B cell (primary cell): Measurements from ENCODE around the gene DCBLD2. TPM values are rescaled to one million over a fixed set of nuclear protein-coding genes. Genes with fewer than 3 reads are reported as not detected.

Source experiments
- ATAC-seq: fragments of 200-7000 bp; cut with Tn5 transposase; one replicate; pipeline ENCODE4 v1.10.0; 2021; ENCODE audit warnings: low read depth, mild to moderate bottlenecking, moderate number of reproducible peaks, moderate library complexity
- CTCF ChIA-PET: fragments of 350-600 bp; sonication (Branson Sonifier 250); formaldehyde crosslinking; loops from one replicate; lab custom pipeline; 2021; ENCODE audit warnings: antibody characterized with exemption, inconsistent platforms; lab: Charles Lee
- POLR2A ChIA-PET: fragments of 350-600 bp; sonication (Branson Sonifier 250); formaldehyde crosslinking; loops from one replicate; lab custom pipeline; 2021; ENCODE audit warnings: antibody characterized with exemption; lab: Charles Lee
- DNase-seq: peaks from one replicate; pipeline ENCODE4 v3.0.0; 2013
- H2AFZ ChIP-seq: 2 replicates; pipeline ENCODE4 v1.6.1; 2012; ENCODE audit warnings: mild to moderate bottlenecking, low read depth, low read length; ENCODE audit not compliant: insufficient read depth, poor library complexity, severe bottlenecking
- H3K27ac ChIP-seq, 2 donors: 1 replicate in 1 of 2; 2 replicates in 1 of 2; pipeline ENCODE4 v1.5.1; 2012 to 2013; ENCODE audit warnings: low read length in 2 of 2, mild to moderate bottlenecking in 2 of 2, moderate library complexity in 1 of 2
- H3K27me3 ChIP-seq, 4 experiments: fragments of 200-600 bp in 1 of 4; sonication (generic) in 1 of 4; replicated peaks in 1 of 4; 1 replicate in 2 of 4; 2 replicates in 2 of 4; pipeline versions ENCODE4 v1.6.1 to v1.7.0; 2013 to 2016; ENCODE audit warnings: low read length in 3 of 4, mild to moderate bottlenecking in 2 of 4, mixed read lengths in 1 of 4, moderate library complexity in 1 of 4; ENCODE audit not compliant: insufficient read depth in 4 of 4, control insufficient read depth in 3 of 4; ENCODE audit errors: control extremely low read depth in 1 of 4
- H3K36me3 ChIP-seq, 2 experiments: replicated peaks in 1 of 2; 1 replicate in 1 of 2; 2 replicates in 1 of 2; pipeline versions ENCODE4 v1.6.1 to v1.7.1; 2013; ENCODE audit warnings: low read length in 1 of 2; ENCODE audit not compliant: insufficient read depth in 2 of 2, control insufficient read depth in 1 of 2; ENCODE audit errors: control extremely low read depth in 1 of 2, extremely low read depth in 1 of 2
- H3K4me1 ChIP-seq, 2 donors: fragments of 200-600 bp in 1 of 2; sonication (generic) in 1 of 2; 1 replicate in 1 of 2; 2 replicates in 1 of 2; pipeline versions ENCODE4 v1.5.1 to v1.6.1; 2013 to 2017; ENCODE audit warnings: low read length in 2 of 2; ENCODE audit not compliant: control insufficient read depth in 2 of 2, insufficient read depth in 2 of 2
- H3K4me2 ChIP-seq: replicated peaks from 2 replicates; pipeline ENCODE3; 2012; ENCODE audit warnings: mild to moderate bottlenecking, low read depth, low read length; ENCODE audit not compliant: poor library complexity, severe bottlenecking
- H3K4me3 ChIP-seq, 5 experiments: fragments of 200-600 bp in 1 of 5; sonication (generic) in 1 of 5; 1 replicate in 3 of 5; 2 replicates in 2 of 5; pipeline versions ENCODE4 v1.5.1 to v1.7.0; 2011 to 2016; ENCODE audit warnings: low read length in 4 of 5, mild to moderate bottlenecking in 4 of 5, low read depth in 2 of 5, control low read depth in 1 of 5, moderate library complexity in 1 of 5; ENCODE audit not compliant: insufficient read depth in 1 of 5; ENCODE audit errors: control extremely low read depth in 1 of 5, extremely low read depth in 1 of 5
- H3K79me2 ChIP-seq: fragments of 200-600 bp; sonication (generic); one replicate; pipeline ENCODE4 v1.6.0; 2016; ENCODE audit warnings: low read length; ENCODE audit not compliant: control insufficient read depth, insufficient read depth
- H3K9ac ChIP-seq: fragments of 200-600 bp; sonication (generic); 2 replicates; pipeline ENCODE4 v1.6.1; 2017; ENCODE audit warnings: mild to moderate bottlenecking, low read length, moderate library complexity
- H3K9me3 ChIP-seq, 3 donors: one replicate each; pipeline versions ENCODE4 v1.6.1 to v1.7.1; 2013; ENCODE audit warnings: low read length in 2 of 3; ENCODE audit not compliant: control insufficient read depth in 2 of 3, insufficient read depth in 1 of 3; ENCODE audit errors: control extremely low read depth in 1 of 3
- H4K20me1 ChIP-seq: 2 replicates; pipeline ENCODE4 v1.6.0; 2012; ENCODE audit warnings: mild to moderate bottlenecking, low read length; ENCODE audit not compliant: insufficient read depth, control insufficient read depth, poor library complexity, severe bottlenecking
- H3K27ac Mint-ChIP-seq: one replicate; pipeline ENCODE4 v1.8.0; 2021; ENCODE audit warnings: mixed read lengths
- H3K27me3 Mint-ChIP-seq: one replicate; pipeline ENCODE4 v1.8.0; 2021; ENCODE audit warnings: mixed read lengths
- H3K4me1 Mint-ChIP-seq: one replicate; pipeline ENCODE4 v1.8.0; 2021; ENCODE audit warnings: mixed read lengths
- H3K4me3 Mint-ChIP-seq: one replicate; pipeline ENCODE4 v1.8.0; 2021; ENCODE audit warnings: mixed read lengths
- H3K9me3 Mint-ChIP-seq: one replicate; pipeline ENCODE4 v1.8.0; 2022; ENCODE audit warnings: mixed read lengths; ENCODE audit not compliant: insufficient read depth
- EZH2 ChIP-seq: IDR thresholded peaks from 2 replicates; pipeline ENCODE4 v1.6.1; 2012; ENCODE audit warnings: borderline replicate concordance, low read depth, mild to moderate bottlenecking, moderate library complexity, low read length; ENCODE audit not compliant: insufficient read depth, poor library complexity, severe bottlenecking
- WGBS: methylation state at CpG from one replicate; pipeline ENCODE4 v1.1.5; 2013; ENCODE audit warnings: missing lambda C conversion rate; ENCODE audit not compliant: insufficient coverage; 5-methylcytosine and 5-hydroxymethylcytosine counted together
- intact Hi-C: fragments of 100-400 bp; cut with micrococcal nuclease; formaldehyde crosslinking; loops from one replicate; pipeline ENCODE4 v1.10.0; 2022
- polyA plus RNA-seq: library from polyadenylated mRNA; depleted of rRNA; stranded (reverse); fragments of >200 nt; gene quantifications from 2 replicates; pipeline ENCODE4 v1.2.3, GENCODE V29; 2012
- total RNA-seq, 2 donors: library from RNA; stranded (reverse); fragments of 120-200 nt in 1 of 2; gene quantifications; 1 replicate in 1 of 2; 2 replicates in 1 of 2; pipeline versions ENCODE4 v1.2.3 to v1.2.4, GENCODE V29; 2013 to 2022
- TF ChIP-seq, protein P1 (sequence below): fragments of 200-600 bp; IDR thresholded peaks from one replicate; pipeline ENCODE4 v1.8.0; 2022; ENCODE audit warnings: antibody characterized with exemption, mild to moderate bottlenecking

Gene DCBLD2
- total and polyA plus RNA-seq, 2 donors (not counting 1 experiment from before 2014, with no cell fraction given) = 0.37 to 3.5 TPM

DNA sequence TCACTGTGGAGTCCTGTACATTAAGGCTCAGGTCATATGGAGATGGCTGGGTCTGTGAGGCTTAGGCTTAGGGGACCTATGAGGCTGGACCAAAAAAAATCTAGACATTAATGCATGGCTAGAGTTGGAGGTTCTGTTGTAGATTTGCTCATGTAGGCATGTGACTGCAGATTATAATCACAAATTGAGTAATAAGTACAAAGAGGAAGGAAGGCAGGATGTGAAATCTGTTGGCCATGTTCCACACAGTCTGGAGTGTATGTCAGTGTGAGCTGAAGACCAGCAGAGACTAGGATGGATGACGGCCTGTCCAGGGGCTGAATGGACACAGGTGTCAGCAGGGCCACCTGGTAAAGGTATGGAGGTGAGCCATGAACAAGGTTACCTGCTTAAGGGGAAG, 138.4 kb downstream of the DCBLD2 start, which contains the start of gene ST3GAL6:
Gene ST3GAL6, plus strand, starts transcription at position 265 of the 400 bp plus-strand sequence. CDS start 5,101 bp downstream, outside the sequence.
- H3K36me3 ChIP-seq = no peaks in the 10 kb centered on the region
- 10% methylated on average over 1 of the region's 1 CpG for WGBS
- no peaks in the 10 kb centered on the region for H3K9me3 Mint-ChIP-seq
- H3K4me1 Mint-ChIP-seq = peaks cover 17% of the 10 kb centered on the region
- H3K4me1 ChIP-seq = peaks cover 6 to 8% of the 10 kb centered on the region in 2 donors
- H3K27me3 ChIP-seq = peaks cover 0 to 3% (median 0%) of the 10 kb centered on the region in 4 experiments
- no peaks in the 10 kb centered on the region for H3K9me3 ChIP-seq
- H3K27ac Mint-ChIP-seq = no peak within 1 kb of the TSS
- no peak within 1 kb of the TSS for H3K9ac ChIP-seq
- no peaks in the 10 kb centered on the region for H4K20me1 ChIP-seq
- intact Hi-C loops = no loop called here
- peak within 1 kb of the TSS in 1 of 5 experiments; percentile 72 for H3K4me3 ChIP-seq
- H3K4me2 ChIP-seq = peak within 1 kb of the TSS; percentile 18
- peaks cover 16% of the 10 kb centered on the region for H3K27me3 Mint-ChIP-seq
- no peak for DNase-seq
- no peak within 1 kb of the TSS for H3K27ac ChIP-seq
- no peak for ATAC-seq
- H2AFZ ChIP-seq = peak within 1 kb of the TSS; percentile 35
- POLR2A ChIA-PET = no interaction called here
- CTCF ChIA-PET = no interaction called here
- no peak for TF ChIP-seq EZH2
- TF ChIP-seq, protein P1, sequence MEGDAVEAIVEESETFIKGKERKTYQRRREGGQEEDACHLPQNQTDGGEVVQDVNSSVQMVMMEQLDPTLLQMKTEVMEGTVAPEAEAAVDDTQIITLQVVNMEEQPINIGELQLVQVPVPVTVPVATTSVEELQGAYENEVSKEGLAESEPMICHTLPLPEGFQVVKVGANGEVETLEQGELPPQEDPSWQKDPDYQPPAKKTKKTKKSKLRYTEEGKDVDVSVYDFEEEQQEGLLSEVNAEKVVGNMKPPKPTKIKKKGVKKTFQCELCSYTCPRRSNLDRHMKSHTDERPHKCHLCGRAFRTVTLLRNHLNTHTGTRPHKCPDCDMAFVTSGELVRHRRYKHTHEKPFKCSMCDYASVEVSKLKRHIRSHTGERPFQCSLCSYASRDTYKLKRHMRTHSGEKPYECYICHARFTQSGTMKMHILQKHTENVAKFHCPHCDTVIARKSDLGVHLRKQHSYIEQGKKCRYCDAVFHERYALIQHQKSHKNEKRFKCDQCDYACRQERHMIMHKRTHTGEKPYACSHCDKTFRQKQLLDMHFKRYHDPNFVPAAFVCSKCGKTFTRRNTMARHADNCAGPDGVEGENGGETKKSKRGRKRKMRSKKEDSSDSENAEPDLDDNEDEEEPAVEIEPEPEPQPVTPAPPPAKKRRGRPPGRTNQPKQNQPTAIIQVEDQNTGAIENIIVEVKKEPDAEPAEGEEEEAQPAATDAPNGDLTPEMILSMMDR = no peak
- H3K4me3 Mint-ChIP-seq = no peak within 1 kb of the TSS
- H3K79me2 ChIP-seq = no peaks in the 10 kb centered on the region

GRCh38 chr3:98761643-98762229, 139.8 kb downstream of the DCBLD2 start:
- Histone ChIP-seq H3K27me3 (peaks cover 0 to 3% (median 0%) of the 10 kb centered on the region in 4 experiments), H3K4me1 (peaks cover 6 to 8% of the 10 kb centered on the region in 2 donors), H3K4me2 (no peak overlapping the region), H3K4me3 (no peak overlapping the region), H4K20me1 (no peaks in the 10 kb centered on the region), H2AFZ (no peak overlapping the region), H3K9me3 (no peaks in the 10 kb centered on the region), H3K27ac (no peak overlapping the region), H3K79me2 (no peaks in the 10 kb centered on the region), H3K9ac (no peak overlapping the region), H3K36me3 (no peaks in the 10 kb centered on the region)
- TF ChIP-seq EZH2 = no peak
- TF ChIP-seq, protein P1 = no peak
- ATAC-seq (no peak), DNase-seq (no peak)
- Mint-ChIP-seq H3K4me3 (no peak overlapping the region), H3K27ac (no peak overlapping the region), H3K9me3 (no peaks in the 10 kb centered on the region), H3K27me3 (peaks cover 16% of the 10 kb centered on the region), H3K4me1 (peaks cover 17% of the 10 kb centered on the region)
- no CpG with 5 or more reads among the region's 2 CpGs for WGBS
- intact Hi-C loops = no loop called here
- ChIA-PET POLR2A (no interaction called here), CTCF (no interaction called here)
